Duodenal mucosa (tissue), 2 donors: ENCODE data around the gene LYRM4.

ENCODE experiments used
- H3K27ac ChIP-seq: one replicate; pipeline ENCODE4 v1.7.0; 2013; ENCODE audit warnings: low read depth, low read length
- H3K27me3 ChIP-seq, 2 donors: one replicate each; pipeline ENCODE4 v1.7.0; 2013; ENCODE audit warnings: low read length in 2 of 2, control low read depth in 1 of 2; ENCODE audit not compliant: insufficient read depth in 2 of 2, control insufficient read depth in 1 of 2
- H3K36me3 ChIP-seq, 2 donors: one replicate each; pipeline ENCODE4 v1.7.0; 2013; ENCODE audit warnings: low read length in 2 of 2, control low read depth in 1 of 2; ENCODE audit not compliant: insufficient read depth in 2 of 2, control insufficient read depth in 1 of 2
- H3K4me1 ChIP-seq, 2 donors: one replicate each; pipeline ENCODE4 v1.7.0; 2013; ENCODE audit warnings: low read length in 2 of 2, control low read depth in 1 of 2; ENCODE audit not compliant: insufficient read depth in 2 of 2, control insufficient read depth in 1 of 2
- H3K4me3 ChIP-seq, 2 donors: one replicate each; pipeline ENCODE4 v1.7.0; 2013; ENCODE audit warnings: low read length in 2 of 2, low read depth in 1 of 2
- H3K9ac ChIP-seq, 2 donors: one replicate each; pipeline ENCODE4 v1.7.0; 2013; ENCODE audit warnings: low read length in 2 of 2, low read depth in 1 of 2
- H3K9me3 ChIP-seq, 2 donors: one replicate each; pipeline ENCODE4 v1.7.0; 2013; ENCODE audit warnings: low read length in 2 of 2, control low read depth in 1 of 2; ENCODE audit not compliant: control insufficient read depth in 1 of 2

LYRM4 gene

DNA sequence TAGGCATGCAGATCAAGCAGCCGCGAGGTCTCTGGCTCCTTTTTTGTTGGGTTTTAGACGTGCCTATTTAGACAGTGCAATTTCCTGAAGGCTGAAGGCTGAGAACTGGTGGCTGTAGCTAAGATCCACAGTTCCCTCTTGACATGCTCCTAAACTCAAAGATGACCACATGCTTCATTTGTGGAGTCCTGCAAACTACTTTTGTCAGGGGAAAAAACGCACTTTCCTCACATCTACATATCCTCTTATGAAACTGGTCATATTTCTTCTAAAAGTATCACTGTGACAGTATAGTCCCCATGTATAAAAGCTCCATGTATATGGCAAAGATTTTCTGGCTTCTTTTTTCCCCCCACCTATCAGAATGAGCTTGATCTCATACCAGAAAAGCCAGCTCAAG lies 30.7 kb downstream of the LYRM4 start:
- H3K4me3 ChIP-seq, result no peak overlapping the region
- H3K27me3 ChIP-seq, result no peaks in the 10 kb centered on the region
- no peaks in the 10 kb centered on the region for H3K4me1 ChIP-seq
- no peaks in the 10 kb centered on the region for H3K9me3 ChIP-seq
- no peak overlapping the region for H3K9ac ChIP-seq
- H3K27ac ChIP-seq, result no peak overlapping the region
- no peaks in the 10 kb centered on the region for H3K36me3 ChIP-seq

GRCh38 chr6:5229356-5229755 lies 31.4 kb downstream of the LYRM4 start:
- no peak overlapping the region for H3K27ac ChIP-seq
- no peak overlapping the region for H3K9ac ChIP-seq
- H3K36me3 ChIP-seq, result no peaks in the 10 kb centered on the region
- H3K4me1 ChIP-seq, result no peaks in the 10 kb centered on the region
- H3K9me3 ChIP-seq, result no peaks in the 10 kb centered on the region
- H3K27me3 ChIP-seq, result no peaks in the 10 kb centered on the region
- no peak overlapping the region for H3K4me3 ChIP-seq

DNA sequence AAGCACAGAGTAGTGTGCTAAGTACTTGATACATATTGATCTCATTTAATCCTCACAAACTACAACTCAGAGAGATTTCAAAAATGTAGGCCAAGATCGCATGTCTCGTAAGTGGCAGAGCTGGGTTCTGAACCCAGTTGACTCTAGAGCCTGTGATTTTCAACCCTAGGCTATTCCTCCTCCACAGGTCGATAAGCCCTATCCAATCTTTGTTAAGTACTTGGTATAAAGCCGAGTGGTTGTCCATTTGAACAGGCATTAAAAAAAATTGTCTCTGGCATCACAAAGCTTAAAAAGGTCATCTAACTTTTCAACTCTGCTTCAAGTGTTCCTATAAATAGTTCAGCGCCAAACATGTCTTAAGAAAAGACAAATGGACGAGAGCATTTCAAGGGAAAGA lies 37.4 kb downstream of the LYRM4 start:
- peaks cover 0 to 3% of the 10 kb centered on the region in 2 donors for H3K36me3 ChIP-seq

DNA sequence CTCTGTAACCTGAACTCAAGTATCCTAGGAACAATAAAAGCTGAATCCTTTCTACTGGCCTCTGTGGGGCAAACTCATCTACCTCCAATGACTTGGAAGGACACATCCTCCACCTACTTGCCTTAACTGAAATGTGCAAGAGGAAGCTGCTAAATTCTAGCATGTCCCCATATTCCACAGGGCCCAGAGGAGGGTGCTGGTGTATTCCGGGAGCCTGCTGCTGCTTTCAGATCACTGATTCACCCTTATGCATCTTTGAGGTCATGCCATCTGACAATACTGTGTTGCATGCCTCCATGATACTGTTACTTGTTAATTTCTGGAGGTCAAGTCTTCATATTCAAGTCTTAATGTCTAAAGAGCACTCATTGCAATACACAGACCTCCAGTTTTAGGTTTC lies 40.3 kb downstream of the LYRM4 start:
- Histone ChIP-seq H3K9ac (no peak overlapping the region), H3K4me3 (no peak overlapping the region), H3K27ac (no peak overlapping the region), H3K9me3 (no peaks in the 10 kb centered on the region), H3K36me3 (peaks cover 0 to 3% of the 10 kb centered on the region in 2 donors), H3K27me3 (no peaks in the 10 kb centered on the region), H3K4me1 (peaks cover 3 to 5% of the 10 kb centered on the region in 2 donors)

More for the DNA sequence above, 37.4 kb downstream of the LYRM4 start:
- Histone ChIP-seq H3K27me3 (no peaks in the 10 kb centered on the region), H3K27ac (no peak overlapping the region), H3K4me3 (no peak overlapping the region), H3K4me1 (no peaks in the 10 kb centered on the region), H3K9me3 (no peaks in the 10 kb centered on the region), H3K9ac (no peak overlapping the region)

- H3K27me3 ChIP-seq, result no peaks in the 10 kb centered on the region
- no peak overlapping the region for H3K9ac ChIP-seq
- no peaks in the 10 kb centered on the region for H3K9me3 ChIP-seq
- no peak overlapping the region for H3K27ac ChIP-seq
- peaks cover 0 to 3% of the 10 kb centered on the region in 2 donors for H3K36me3 ChIP-seq
- H3K4me1 ChIP-seq, result peaks cover 3 to 5% of the 10 kb centered on the region in 2 donors
- H3K4me3 ChIP-seq, result no peak overlapping the region
Observed at GRCh38 chr6:5219011-5219691, 41.6 kb downstream of the LYRM4 start.

GRCh38 chr6:5217356-5217755 lies 43.4 kb downstream of the LYRM4 start:
- Histone ChIP-seq H3K27ac (no peak overlapping the region), H3K9me3 (no peaks in the 10 kb centered on the region), H3K9ac (no peak overlapping the region)

GRCh38 chr6:5215799-5216198 lies 45.0 kb downstream of the LYRM4 start:
- peaks cover 0 to 3% of the 10 kb centered on the region in 2 donors for H3K36me3 ChIP-seq
- no peaks in the 10 kb centered on the region for H3K27me3 ChIP-seq
- no peak overlapping the region for H3K9ac ChIP-seq
- no peaks in the 10 kb centered on the region for H3K9me3 ChIP-seq
- H3K27ac ChIP-seq, result no peak overlapping the region
- H3K4me3 ChIP-seq, result no peak overlapping the region
- H3K4me1 ChIP-seq, result peaks cover 3 to 5% of the 10 kb centered on the region in 2 donors

More at GRCh38 chr6:5217356-5217755, 43.4 kb downstream of the LYRM4 start:
- H3K4me3 ChIP-seq, result no peak overlapping the region
- H3K27me3 ChIP-seq, result no peaks in the 10 kb centered on the region
- peaks cover 3 to 5% of the 10 kb centered on the region in 2 donors for H3K4me1 ChIP-seq
- peaks cover 0 to 3% of the 10 kb centered on the region in 2 donors for H3K36me3 ChIP-seq

DNA sequence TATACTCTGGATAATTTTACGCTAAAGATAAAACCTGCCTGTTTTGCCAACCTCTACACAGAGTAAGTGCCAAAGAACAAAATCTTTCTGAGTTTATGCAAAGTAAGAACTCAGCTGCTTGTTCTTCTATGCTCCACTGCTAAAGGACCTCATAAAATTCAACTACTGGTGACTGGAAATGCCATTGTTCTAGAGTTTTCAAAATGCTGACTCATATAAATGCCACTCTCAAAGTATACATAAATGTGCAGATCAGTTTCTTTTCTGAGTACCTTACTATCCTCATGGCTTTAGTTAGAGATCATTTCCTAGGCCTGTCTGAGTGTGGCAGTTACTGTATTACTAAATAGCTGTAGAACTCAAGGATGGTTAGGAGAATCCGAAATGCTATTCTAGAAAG lies 45.6 kb downstream of the LYRM4 start:
- H3K27ac ChIP-seq, result no peak overlapping the region
- H3K4me1 ChIP-seq, result peaks cover 3 to 5% of the 10 kb centered on the region in 2 donors

DNA sequence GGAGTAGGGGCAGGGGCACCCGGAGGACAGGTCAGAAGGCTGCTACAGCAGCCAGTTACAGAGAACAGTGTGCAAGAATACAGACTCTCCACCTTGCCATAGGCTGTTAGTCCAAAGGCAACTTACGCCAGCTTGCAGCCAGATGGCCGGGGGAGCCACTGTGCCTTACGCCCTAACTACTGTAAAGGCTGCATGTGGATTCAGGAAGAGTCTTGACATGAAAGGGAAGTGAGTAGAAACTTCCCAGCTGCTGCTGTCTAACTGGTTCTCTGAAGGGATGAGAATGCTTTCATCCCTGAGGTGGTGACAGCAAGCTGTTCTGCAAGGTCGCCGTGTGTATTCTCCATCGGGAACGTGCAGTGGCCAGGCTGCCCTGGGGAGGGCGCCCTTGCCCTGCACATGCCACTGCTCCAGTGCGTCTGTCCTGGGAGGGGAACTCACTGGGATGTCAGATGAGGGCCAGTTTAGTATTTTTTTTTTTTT lies 46.1 kb downstream of the LYRM4 start:
- no peak overlapping the region for H3K9ac ChIP-seq
- peaks cover 0 to 3% of the 10 kb centered on the region in 2 donors for H3K36me3 ChIP-seq
- peaks cover 3 to 5% of the 10 kb centered on the region in 2 donors for H3K4me1 ChIP-seq
- no peak overlapping the region for H3K4me3 ChIP-seq
- H3K9me3 ChIP-seq, result no peaks in the 10 kb centered on the region
- H3K27ac ChIP-seq, result no peak overlapping the region
- H3K27me3 ChIP-seq, result no peaks in the 10 kb centered on the region

More for the DNA sequence above, 45.6 kb downstream of the LYRM4 start:
- no peaks in the 10 kb centered on the region for H3K27me3 ChIP-seq
- H3K36me3 ChIP-seq, result peaks cover 0 to 3% of the 10 kb centered on the region in 2 donors
- no peak overlapping the region for H3K9ac ChIP-seq
- H3K9me3 ChIP-seq, result no peaks in the 10 kb centered on the region
- no peak overlapping the region for H3K4me3 ChIP-seq

DNA sequence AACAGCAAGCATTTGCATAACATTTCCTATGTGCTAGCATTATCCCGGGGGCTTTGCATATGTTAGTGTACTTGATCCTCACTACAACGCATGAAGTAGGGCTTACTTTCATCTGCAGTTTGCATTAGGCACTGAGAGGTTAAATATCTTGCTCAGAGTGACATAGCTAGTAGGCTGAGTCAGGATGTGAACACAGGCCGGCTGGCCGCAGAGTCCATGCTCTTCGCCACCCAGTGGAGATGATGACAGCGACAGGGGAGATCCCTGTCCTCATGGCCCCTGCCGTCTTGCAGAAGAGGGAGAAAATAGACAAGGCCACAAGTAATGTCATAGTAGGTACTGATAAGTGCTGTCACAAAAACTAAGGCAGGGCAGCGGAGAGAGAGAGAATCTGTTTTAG lies 46.9 kb downstream of the LYRM4 start:
- Histone ChIP-seq H3K36me3 (peaks cover 0 to 3% of the 10 kb centered on the region in 2 donors), H3K4me3 (no peak overlapping the region), H3K4me1 (peaks cover 3 to 5% of the 10 kb centered on the region in 2 donors), H3K27ac (no peak overlapping the region), H3K9ac (no peak overlapping the region), H3K27me3 (no peaks in the 10 kb centered on the region), H3K9me3 (no peaks in the 10 kb centered on the region)
